ENCODE data around the gene GATA6. TPM values are rescaled to one million over a fixed set of nuclear protein-coding genes. Genes with fewer than 3 reads are reported as not detected.

GATA6 gene
- total and polyA plus RNA-seq, 2 of the 8 experiments (the other 6 are each of a cell fraction or from before 2014, with no cell fraction given), result 0.09 TPM; not detected in 1

GRCh38 chr18:22174341-22175145 is 5.2 kb downstream of the GATA6 start (continued):
- no peak for TF ChIP-seq KDM5A (IDR thresholded peaks at IDR 0.05; ENCODE audit: low read length)
